HepG2 (cell line): Measurements from ENCODE around the gene CALR. TPM values are rescaled to one million over a fixed set of nuclear protein-coding genes. Genes with fewer than 3 reads are reported as not detected.
A peak's percentile ranks its signal among the peaks of the same experiment; 100 is the strongest.

ENCODE experiments used
- ATRX ChIP-seq: sonication (generic); formaldehyde crosslinking; IDR thresholded peaks from 2 replicates; pipeline ENCODE4 v1.4.0; 2020; ENCODE audit warnings: missing genetic modification reagents, borderline replicate concordance
- CAMTA2 ChIP-seq: sonication (generic); formaldehyde crosslinking; IDR thresholded peaks from 2 replicates; pipeline ENCODE4 v1.4.0; 2020; ENCODE audit warnings: mild to moderate bottlenecking, missing genetic modification reagents, borderline replicate concordance
- MAFK ChIP-seq, 2 experiments: IDR thresholded peaks in 1 of 2; conservative IDR thresholded peaks in 1 of 2; 2 replicates each; pipeline ENCODE4 v1.6.1; 2011; ENCODE audit warnings: improper control_type of control experiment in 2 of 2, low read length in 2 of 2
- MATR3 ChIP-seq: sonication (generic); formaldehyde crosslinking; IDR thresholded peaks from 2 replicates; pipeline ENCODE4 v1.4.0; 2020; ENCODE audit warnings: missing genetic modification reagents
- NCOA1 ChIP-seq: sonication (generic); formaldehyde crosslinking; IDR thresholded peaks from 2 replicates; pipeline ENCODE4 v1.9.0; 2021; ENCODE audit warnings: missing genetic modification reagents
- RARG ChIP-seq: sonication (generic); formaldehyde crosslinking; IDR thresholded peaks from 2 replicates; pipeline ENCODE4 v1.4.0; 2020; ENCODE audit warnings: low read depth, mild to moderate bottlenecking, missing genetic modification reagents
- RBFOX2 ChIP-seq: fragments of 200-400 bp; formaldehyde crosslinking; IDR thresholded peaks from 2 replicates; pipeline ENCODE4 v1.6.1; 2017; ENCODE audit warnings: low read depth, mild to moderate bottlenecking, low read length
- SUZ12 ChIP-seq: fragments of 150-350 bp; IDR thresholded peaks from 2 replicates; pipeline ENCODE4 v1.6.1; 2014; ENCODE audit warnings: low read depth, low read length
- TEAD3 ChIP-seq: optimal IDR thresholded peaks from 2 replicates; pipeline ENCODE3; 2016; ENCODE audit warnings: borderline replicate concordance
- XBP1 ChIP-seq: sonication (generic); formaldehyde crosslinking; IDR thresholded peaks from 2 replicates; pipeline ENCODE4 v1.5.0; 2020; ENCODE audit warnings: missing genetic modification reagents
- YY1 ChIP-seq: IDR thresholded peaks from 2 replicates; pipeline ENCODE4 v1.6.1; 2011; ENCODE audit warnings: low read length, low read depth, moderate library complexity, mild to moderate bottlenecking; ENCODE audit not compliant: insufficient read depth, insufficient replicate concordance
- ZNF180 ChIP-seq: sonication (generic); formaldehyde crosslinking; IDR thresholded peaks from 2 replicates; pipeline ENCODE4 v1.4.0; 2020; ENCODE audit warnings: low read depth, missing genetic modification reagents, borderline replicate concordance
- ZNF326 ChIP-seq: sonication (generic); formaldehyde crosslinking; IDR thresholded peaks from 2 replicates; pipeline ENCODE4 v1.4.0; 2020; ENCODE audit warnings: missing genetic modification reagents, borderline replicate concordance
- ZNF383 ChIP-seq: sonication (generic); formaldehyde crosslinking; IDR thresholded peaks from 2 replicates; pipeline ENCODE4 v1.4.0; 2020; ENCODE audit warnings: missing genetic modification reagents, mild to moderate bottlenecking, borderline replicate concordance
- ZNF547 ChIP-seq: sonication (generic); formaldehyde crosslinking; IDR thresholded peaks from 2 replicates; pipeline ENCODE4 v1.5.1; 2020; ENCODE audit warnings: mild to moderate bottlenecking, missing genetic modification reagents
- polyA plus RNA-seq, 8 experiments: library from polyadenylated mRNA; depleted of rRNA in 3 of 8; stranded (reverse) in 7 of 8; unstranded in 1 of 8; fragments of >200 nt; fragmentation: Illumina TruSeq in 4 of 8; extraction: Trizol in 4 of 8; gene quantifications; 2 replicates each; pipeline versions ENCODE4 v1.2.1 to v1.2.3, GENCODE V29; 2011 to 2016; ENCODE audit warnings: low read depth in 4 of 8, missing spikeins in 1 of 8, mixed read lengths in 1 of 8; ENCODE audit not compliant: insufficient read depth in 1 of 8
- total RNA-seq, 5 experiments: library from RNA; depleted of rRNA; stranded (reverse); fragments of >200 nt; fragmentation: Illumina TruSeq; extraction: Trizol; gene quantifications; 2 replicates each; pipeline ENCODE4 v1.2.3, GENCODE V29; 2016; ENCODE audit warnings: low read depth in 1 of 5
- TF ChIP-seq, protein P1 (sequence below): sonication (generic); formaldehyde crosslinking; IDR thresholded peaks from 2 replicates; pipeline ENCODE4 v1.4.0; 2020; ENCODE audit warnings: mild to moderate bottlenecking, missing genetic modification reagents, borderline replicate concordance
- TF ChIP-seq, protein P2 (sequence below), 2 experiments: sonication (generic) in 1 of 2; formaldehyde crosslinking in 1 of 2; IDR thresholded peaks; 2 replicates each; pipeline versions ENCODE4 v1.4.0 to v1.6.1; 2016 to 2020; ENCODE audit warnings: borderline replicate concordance in 1 of 2, low read depth in 1 of 2, mild to moderate bottlenecking in 1 of 2, missing genetic modification reagents in 1 of 2
- TF ChIP-seq, protein P3 (sequence below): sonication (generic); formaldehyde crosslinking; IDR thresholded peaks from 2 replicates; pipeline ENCODE4 v1.4.0; 2020; ENCODE audit warnings: missing genetic modification reagents
- TF ChIP-seq, protein P4 (sequence below): sonication (generic); formaldehyde crosslinking; IDR thresholded peaks from 2 replicates; pipeline ENCODE4 v1.5.0; 2020; ENCODE audit warnings: missing genetic modification reagents

CALR gene
- total and polyA plus RNA-seq, 2 of the 13 experiments (the other 11 are each of a cell fraction or from before 2014, with no cell fraction given): 898 to 934 TPM

DNA sequence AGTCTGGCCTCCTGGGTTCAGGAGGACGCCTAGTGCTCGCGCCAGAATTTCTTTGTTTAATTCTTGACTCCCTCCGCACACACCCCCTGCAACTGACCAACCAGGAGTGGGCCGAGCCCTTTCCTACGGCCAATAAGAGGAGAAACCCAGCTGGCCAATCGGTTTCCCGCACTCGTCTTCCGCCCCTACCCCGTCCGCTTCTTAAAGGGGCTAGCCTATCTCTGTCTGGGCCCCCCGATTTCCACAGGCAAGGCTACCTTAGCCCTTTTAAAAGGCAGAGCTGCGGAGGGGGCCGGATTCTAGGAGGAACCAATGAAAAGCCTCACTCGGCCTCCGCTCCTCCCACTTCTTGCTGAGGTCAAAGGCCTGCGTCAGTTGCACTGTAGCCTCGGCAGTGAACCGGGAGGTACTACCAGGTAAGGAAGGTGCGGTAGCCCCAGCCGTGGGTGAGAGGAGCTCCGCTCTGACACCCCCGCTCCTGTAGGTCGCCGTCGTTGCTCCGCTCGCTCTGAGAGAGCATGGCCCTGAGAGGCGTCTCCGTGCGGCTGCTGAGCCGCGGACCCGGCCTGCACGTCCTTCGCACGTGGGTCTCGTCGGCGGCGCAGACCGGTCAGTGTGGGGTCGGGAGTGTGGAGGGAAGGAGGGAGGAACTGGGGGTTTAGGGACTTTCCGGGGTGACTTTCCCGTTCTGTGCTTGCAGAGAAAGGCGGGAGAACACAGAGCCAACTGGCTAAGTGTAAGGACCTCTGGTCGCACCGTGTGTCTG, 47.4 kb upstream of the CALR start, which contains the start of gene GCDH (continued):
- TF ChIP-seq RARG (CRISPR knock-in tag) (no peak), CAMTA2 (CRISPR knock-in tag) (peak; percentile 27; the same call in 1 of the 2 replicates), ATRX (CRISPR knock-in tag) (no peak), MAFK (conservative IDR thresholded peaks at IDR 0.05 in 1 of 2, IDR thresholded peaks at IDR 0.05 in 1 of 2; ENCODE audit: low read length in 2 of 2) (no peak), YY1 (no peak), TEAD3 (CRISPR knock-in tag) (peak; percentile 27), XBP1 (CRISPR knock-in tag) (no peak), NCOA1 (no peak), ZNF180 (CRISPR knock-in tag) (no peak), RBFOX2 (peak; percentile 73), ZNF383 (no peak), ZNF547 (CRISPR knock-in tag) (no peak; the same call in 1 of the 2 replicates), MATR3 (CRISPR knock-in tag) (no peak), ZNF326 (CRISPR knock-in tag) (no peak), SUZ12 (no peak)
- TF ChIP-seq, protein P1, sequence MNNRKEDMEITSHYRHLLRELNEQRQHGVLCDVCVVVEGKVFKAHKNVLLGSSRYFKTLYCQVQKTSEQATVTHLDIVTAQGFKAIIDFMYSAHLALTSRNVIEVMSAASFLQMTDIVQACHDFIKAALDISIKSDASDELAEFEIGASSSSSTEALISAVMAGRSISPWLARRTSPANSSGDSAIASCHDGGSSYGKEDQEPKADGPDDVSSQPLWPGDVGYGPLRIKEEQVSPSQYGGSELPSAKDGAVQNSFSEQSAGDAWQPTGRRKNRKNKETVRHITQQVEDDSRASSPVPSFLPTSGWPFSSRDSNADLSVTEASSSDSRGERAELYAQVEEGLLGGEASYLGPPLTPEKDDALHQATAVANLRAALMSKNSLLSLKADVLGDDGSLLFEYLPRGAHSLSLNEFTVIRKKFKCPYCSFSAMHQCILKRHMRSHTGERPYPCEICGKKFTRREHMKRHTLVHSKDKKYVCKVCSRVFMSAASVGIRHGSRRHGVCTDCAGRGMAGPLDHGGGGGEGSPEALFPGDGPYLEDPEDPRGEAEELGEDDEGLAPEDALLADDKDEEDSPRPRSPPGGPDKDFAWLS (CRISPR knock-in tag): no peak
- TF ChIP-seq, protein P2, sequence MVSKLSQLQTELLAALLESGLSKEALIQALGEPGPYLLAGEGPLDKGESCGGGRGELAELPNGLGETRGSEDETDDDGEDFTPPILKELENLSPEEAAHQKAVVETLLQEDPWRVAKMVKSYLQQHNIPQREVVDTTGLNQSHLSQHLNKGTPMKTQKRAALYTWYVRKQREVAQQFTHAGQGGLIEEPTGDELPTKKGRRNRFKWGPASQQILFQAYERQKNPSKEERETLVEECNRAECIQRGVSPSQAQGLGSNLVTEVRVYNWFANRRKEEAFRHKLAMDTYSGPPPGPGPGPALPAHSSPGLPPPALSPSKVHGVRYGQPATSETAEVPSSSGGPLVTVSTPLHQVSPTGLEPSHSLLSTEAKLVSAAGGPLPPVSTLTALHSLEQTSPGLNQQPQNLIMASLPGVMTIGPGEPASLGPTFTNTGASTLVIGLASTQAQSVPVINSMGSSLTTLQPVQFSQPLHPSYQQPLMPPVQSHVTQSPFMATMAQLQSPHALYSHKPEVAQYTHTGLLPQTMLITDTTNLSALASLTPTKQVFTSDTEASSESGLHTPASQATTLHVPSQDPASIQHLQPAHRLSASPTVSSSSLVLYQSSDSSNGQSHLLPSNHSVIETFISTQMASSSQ (IDR thresholded peaks at IDR 0.05; ENCODE audit: low read depth): 0 out of 2 replicates have a peak, but pooled peaks have one; percentile 14
- TF ChIP-seq, protein P2 (CRISPR knock-in tag; IDR thresholded peaks at IDR 0.05; ENCODE audit: borderline replicate concordance): peak; percentile 50; the same call in 1 of the 2 replicates
- TF ChIP-seq, protein P3, sequence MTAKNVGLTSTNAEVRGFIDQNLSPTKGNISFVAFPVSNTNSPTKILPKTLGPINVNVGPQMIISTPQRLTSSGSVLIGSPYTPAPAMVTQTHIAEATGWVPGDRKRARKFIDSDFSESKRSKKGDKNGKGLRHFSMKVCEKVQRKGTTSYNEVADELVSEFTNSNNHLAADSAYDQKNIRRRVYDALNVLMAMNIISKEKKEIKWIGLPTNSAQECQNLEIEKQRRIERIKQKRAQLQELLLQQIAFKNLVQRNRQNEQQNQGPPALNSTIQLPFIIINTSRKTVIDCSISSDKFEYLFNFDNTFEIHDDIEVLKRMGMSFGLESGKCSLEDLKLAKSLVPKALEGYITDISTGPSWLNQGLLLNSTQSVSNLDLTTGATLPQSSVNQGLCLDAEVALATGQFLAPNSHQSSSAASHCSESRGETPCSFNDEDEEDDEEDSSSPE (CRISPR knock-in tag): peak; percentile 40; the same call in 1 of the 2 replicates
- TF ChIP-seq, protein P4, sequence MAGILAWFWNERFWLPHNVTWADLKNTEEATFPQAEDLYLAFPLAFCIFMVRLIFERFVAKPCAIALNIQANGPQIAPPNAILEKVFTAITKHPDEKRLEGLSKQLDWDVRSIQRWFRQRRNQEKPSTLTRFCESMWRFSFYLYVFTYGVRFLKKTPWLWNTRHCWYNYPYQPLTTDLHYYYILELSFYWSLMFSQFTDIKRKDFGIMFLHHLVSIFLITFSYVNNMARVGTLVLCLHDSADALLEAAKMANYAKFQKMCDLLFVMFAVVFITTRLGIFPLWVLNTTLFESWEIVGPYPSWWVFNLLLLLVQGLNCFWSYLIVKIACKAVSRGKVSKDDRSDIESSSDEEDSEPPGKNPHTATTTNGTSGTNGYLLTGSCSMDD (CRISPR knock-in tag): no peak
